K562 (cell line): ENCODE measurements around the gene HSPB1. TPM values are rescaled to one million over a fixed set of nuclear protein-coding genes. Genes with fewer than 3 reads are reported as not detected.

Experiments used
- ATAC-seq: fragments of 200-7000 bp; cut with Tn5 transposase; 3 replicates; pipeline ENCODE4 v1.9.1; 2020; ENCODE audit warnings: moderate library complexity
- BruUV-seq: library from RNA; stranded (reverse); fragments of 400-500 nt; replicated peaks from 2 replicates; lab custom pipeline; 2021; lab: Mats Ljungman, UMichigan
- CTCF ChIA-PET: fragments of 300-600 bp; formaldehyde crosslinking; extraction: SDS; loops from one replicate; lab custom pipeline; 2021; ENCODE audit warnings: low intra/inter-chr PET ratio; lab: Yijun Ruan, JAX
- POLR2A ChIA-PET: fragments of 300-600, 350-650 bp; sonication (Branson Sonifier 250); formaldehyde crosslinking; extraction: SDS; loops from one replicate; lab custom pipeline; 2021; ENCODE audit warnings: antibody characterized with exemption, inconsistent platforms; lab: Yijun Ruan, JAX
- DNase-seq, 4 experiments: peaks; one replicate each; pipeline versions ENCODE4 v3.0.0 to v3.0.0-alpha.2; 2011 to 2018; ENCODE audit warnings: low spot score in 3 of 4, mixed read lengths in 3 of 4; ENCODE audit errors: extremely low read depth in 1 of 4
- FAIRE-seq: peaks from 2 replicates; lab custom pipeline; 2011; peaks lifted over from hg19 to GRCh38; lab: Jason Lieb, UNC
- H2AFZ ChIP-seq: 2 replicates; pipeline ENCODE4 v1.6.0; 2011; ENCODE audit warnings: low read depth, low read length, control low read depth, inconsistent platforms
- H3K27ac ChIP-seq: fragments of 200-600 bp; 3 replicates; pipeline ENCODE4 v1.8.0; 2011; ENCODE audit warnings: low read depth, mild to moderate bottlenecking, control low read depth, inconsistent platforms, low read length, moderate library complexity, mixed read lengths; ENCODE audit errors: extremely low read depth
- H3K27me3 ChIP-seq, 2 experiments: fragments of 300-600 bp in 1 of 2; 2 replicates in 1 of 2; 3 replicates in 1 of 2; pipeline versions ENCODE4 v1.6.0 to v1.8.0; 2011; ENCODE audit warnings: inconsistent platforms in 2 of 2, low read length in 2 of 2, mild to moderate bottlenecking in 1 of 2, mixed read lengths in 1 of 2, moderate library complexity in 1 of 2; ENCODE audit not compliant: control insufficient read depth in 2 of 2, insufficient read depth in 2 of 2
- H3K36me3 ChIP-seq: fragments of 300-600 bp; 3 replicates; pipeline ENCODE4 v1.8.0; 2011; ENCODE audit warnings: mild to moderate bottlenecking, low read length, inconsistent platforms; ENCODE audit not compliant: control insufficient read depth, insufficient read depth
- H3K4me1 ChIP-seq, 2 experiments: fragments of 200-600 bp in 1 of 2; replicated peaks in 1 of 2; 2 replicates in 1 of 2; 3 replicates in 1 of 2; pipeline versions ENCODE4 v1.5.1 to v1.8.0; 2011; ENCODE audit warnings: inconsistent platforms in 2 of 2, low read length in 2 of 2, mild to moderate bottlenecking in 1 of 2, mixed read lengths in 1 of 2, moderate library complexity in 1 of 2; ENCODE audit not compliant: control insufficient read depth in 2 of 2, insufficient read depth in 2 of 2
- H3K4me2 ChIP-seq: 2 replicates; pipeline ENCODE4 v1.6.1; 2011; ENCODE audit warnings: low read length, control low read depth, inconsistent platforms, mixed read lengths; ENCODE audit not compliant: insufficient read depth
- H3K4me3 ChIP-seq: fragments of 200-600 bp; sonication (generic), shearing (Covaris generic); 2 replicates; pipeline ENCODE4 v1.5.1; 2016; ENCODE audit warnings: control low read depth, inconsistent platforms
- H3K79me2 ChIP-seq: fragments of 200-600 bp; 3 replicates; pipeline ENCODE4 v1.8.0; 2011; ENCODE audit warnings: low read length, inconsistent platforms; ENCODE audit not compliant: control insufficient read depth, insufficient read depth
- H3K9ac ChIP-seq, 2 experiments: 2 replicates each; pipeline versions ENCODE4 v1.6.0 to v1.6.1; 2011; ENCODE audit warnings: low read depth in 2 of 2, low read length in 2 of 2, control low read depth in 1 of 2, inconsistent platforms in 1 of 2, mild to moderate bottlenecking in 1 of 2, mixed read lengths in 1 of 2; ENCODE audit not compliant: insufficient read depth in 1 of 2
- H3K9me1 ChIP-seq: one replicate; pipeline ENCODE4 v1.6.0; 2011; ENCODE audit warnings: inconsistent platforms, mild to moderate bottlenecking, low read length, moderate library complexity; ENCODE audit not compliant: control insufficient read depth, insufficient read depth
- H3K9me3 ChIP-seq: replicated peaks from 2 replicates; pipeline ENCODE4 v1.5.1; 2011; ENCODE audit warnings: low read depth, low read length, inconsistent platforms; ENCODE audit not compliant: control insufficient read depth, insufficient read depth
- H4K20me1 ChIP-seq: replicated peaks from 2 replicates; pipeline ENCODE4 v1.6.1; 2011; ENCODE audit warnings: low read length, inconsistent platforms, mixed read lengths; ENCODE audit not compliant: control insufficient read depth, insufficient read depth
- ILF3 ChIP-seq: fragments of 450-650 bp; IDR thresholded peaks from 2 replicates; pipeline ENCODE4 v1.6.1; 2018; ENCODE audit warnings: antibody characterized with exemption, mild to moderate bottlenecking, moderate library complexity, borderline replicate concordance
- POLR2A ChIP-seq: fragments of 450-650 bp; conservative IDR thresholded peaks from 2 replicates; pipeline ENCODE4 v1.6.1; 2016
- SUPT5H ChIP-seq: fragments of 450-650 bp; IDR thresholded peaks from 2 replicates; pipeline ENCODE4 v1.6.1; 2016
- TRIM25 ChIP-seq: fragments of 450-650 bp; IDR thresholded peaks from 2 replicates; pipeline ENCODE4 v1.7.0; 2016; ENCODE audit warnings: borderline replicate concordance
- ZSCAN29 ChIP-seq: fragments of 450-650 bp; IDR thresholded peaks from 2 replicates; pipeline ENCODE4 v1.6.1; 2017
- WGBS: fragments of 100-300 bp; shearing (Covaris generic); methylation state at CpG from one replicate; pipeline ENCODE4 v1.1.6; 2016; ENCODE audit warnings: low coverage, mixed read lengths; ENCODE audit not compliant: insufficient coverage; ENCODE audit errors: missing lambda C conversion rate; 5-methylcytosine and 5-hydroxymethylcytosine counted together
- in situ Hi-C: fragments of 300-500 bp; cut with MboI; formaldehyde crosslinking; loops from 4 replicates; pipeline ENCODE4 v1.15.0; 2018; ENCODE audit warnings: inconsistent platforms, mixed read lengths
- intact Hi-C: fragments of 100-400 bp; cut with micrococcal nuclease; formaldehyde crosslinking; loops from 2 replicates; pipeline ENCODE4 v1.14.2; 2022
- polyA plus RNA-seq, 8 experiments: library from polyadenylated mRNA; depleted of rRNA in 4 of 8; stranded (reverse) in 5 of 8; unstranded in 3 of 8; fragments of >200 nt; fragmentation: Nextera tagmentation in 2 of 8; fragmentation: Illumina TruSeq in 1 of 8; extraction: Ambion mirVana in 2 of 8; extraction: Trizol in 1 of 8; gene quantifications; 2 replicates each; pipeline versions ENCODE4 v1.2.1 to v1.2.3, GENCODE V29; 2011 to 2014; ENCODE audit warnings: inconsistent platforms in 1 of 8, missing spikeins in 1 of 8
- total RNA-seq, 7 experiments: library from RNA; depleted of rRNA in 6 of 7; stranded (reverse); fragments of >200 nt in 6 of 7; fragmentation: Illumina TruSeq in 2 of 7; extraction: Trizol in 2 of 7; gene quantifications; 2 replicates each; pipeline versions ENCODE4 v1.2.1 to v1.2.3, GENCODE V29; 2011 to 2021; ENCODE audit warnings: low replicate concordance in 1 of 7

The HSPB1 gene
- total and polyA plus RNA-seq, 9 of the 15 experiments (the other 6 are each of a cell fraction or from before 2014, with no cell fraction given): 27.1 to 522 (median 138) TPM

- Histone ChIP-seq H3K4me3 (no peak overlapping the region), H3K9me1 (peaks cover 2% of the 10 kb centered on the region), H4K20me1 (peaks cover 21% of the 10 kb centered on the region), H2AFZ (no peak overlapping the region), H3K4me1 (peaks cover 10 to 18% of the 10 kb centered on the region in 2 experiments), H3K36me3 (peaks cover 78% of the 10 kb centered on the region), H3K27ac (no peak overlapping the region), H3K4me2 (no peak overlapping the region), H3K9ac (no peak overlapping the region), H3K27me3 (no peaks in the 10 kb centered on the region), H3K79me2 (peaks cover 58% of the 10 kb centered on the region), H3K9me3 (no peaks in the 10 kb centered on the region)
- WGBS: 92% methylated on average over 5 of the region's 5 CpGs
- no TSS peak for BruUV-seq
- FAIRE-seq (no peak), ATAC-seq (no peak), DNase-seq (no peak)
- TF ChIP-seq SUPT5H (peak; percentile 42; the same call in 1 of the 2 replicates), POLR2A (peak; percentile 22; the same call in 1 of the 2 replicates), ILF3 (no peak)
- ChIA-PET CTCF (no interaction called here), POLR2A (no interaction called here)
- in situ Hi-C loops (no loop called here), intact Hi-C loops (no loop called here)
Measured at GRCh38 chr7:76325811-76326210, 23.3 kb downstream of the HSPB1 start.

GRCh38 chr7:76326646-76327233 is 24.3 kb downstream of the HSPB1 start:
- BruUV-seq: no TSS peak
- Histone ChIP-seq H3K4me2 (no peak overlapping the region), H3K79me2 (peaks cover 67% of the 10 kb centered on the region), H3K27ac (no peak overlapping the region), H3K27me3 (no peaks in the 10 kb centered on the region), H3K36me3 (peaks cover 87% of the 10 kb centered on the region), H3K4me1 (peaks cover 10 to 18% of the 10 kb centered on the region in 2 experiments), H3K9me3 (no peaks in the 10 kb centered on the region), H3K9me1 (peaks cover 2% of the 10 kb centered on the region), H4K20me1 (peaks cover 24% of the 10 kb centered on the region), H3K9ac (no peak overlapping the region), H2AFZ (no peak overlapping the region), H3K4me3 (no peak overlapping the region)
- in situ Hi-C loops: no loop called here
- DNase-seq: no peak
- FAIRE-seq: no peak
- 88% methylated on average over 5 of the region's 5 CpGs for WGBS
- ChIA-PET POLR2A (interaction anchor here (1.1 to 3.0 kb wide), 4 partner anchors 9 to 33 kb away, joined by 3 to 12 read pairs (median 7); no protein-coding TSS in a partner anchor), CTCF (interaction anchor here (0.8 kb wide), 1 partner anchor 13 kb away, joined by 3 read pairs; no protein-coding TSS in a partner anchor)
- TF ChIP-seq ZSCAN29 (0 out of 2 replicates have a peak, but pooled peaks have one; percentile 3), TRIM25 (no peak)
- intact Hi-C loops: no loop called here
- ATAC-seq: no peak
